Measurements from ENCODE around the gene NAP1L4. TPM values are rescaled to one million over a fixed set of nuclear protein-coding genes. Genes with fewer than 3 reads are reported as not detected.

Gene NAP1L4
- total RNA-seq, 2 experiments from 2014 or later, result 262 to 285 TPM

DNA sequence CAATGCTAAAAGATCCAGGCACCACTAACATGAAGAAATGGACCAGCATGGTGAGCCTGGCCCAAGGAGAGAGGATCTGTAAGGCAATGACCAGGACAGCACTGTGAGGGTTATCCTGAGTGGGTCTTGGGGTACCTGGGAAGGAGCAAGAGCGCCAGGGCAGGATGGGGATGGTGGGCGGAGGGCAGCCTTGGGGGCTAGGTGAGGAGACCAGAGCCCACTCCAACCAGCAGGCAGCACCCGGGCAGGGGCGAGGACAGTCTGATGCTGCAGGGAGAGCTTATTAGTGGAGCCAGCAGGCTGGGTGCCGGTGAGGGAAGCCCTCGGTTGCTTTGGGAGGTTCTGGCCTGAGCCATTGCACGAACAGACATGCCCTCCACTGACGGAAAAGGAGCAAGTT, 10.7 kb upstream of the NAP1L4 start:
- DNase-seq (peak in 1 of 14 experiments; percentile 6), ATAC-seq (ENCODE audit: poor library complexity) (no peak)
- peaks cover 69% of the 10 kb centered on the region for H3K36me3 ChIP-seq (ENCODE audit: insufficient read depth, low read length)
- no peak overlapping the region for H3K27ac ChIP-seq (ENCODE audit: low read depth in 1 of 2, low read length in 2 of 2)
- TF ChIP-seq, protein P1, sequence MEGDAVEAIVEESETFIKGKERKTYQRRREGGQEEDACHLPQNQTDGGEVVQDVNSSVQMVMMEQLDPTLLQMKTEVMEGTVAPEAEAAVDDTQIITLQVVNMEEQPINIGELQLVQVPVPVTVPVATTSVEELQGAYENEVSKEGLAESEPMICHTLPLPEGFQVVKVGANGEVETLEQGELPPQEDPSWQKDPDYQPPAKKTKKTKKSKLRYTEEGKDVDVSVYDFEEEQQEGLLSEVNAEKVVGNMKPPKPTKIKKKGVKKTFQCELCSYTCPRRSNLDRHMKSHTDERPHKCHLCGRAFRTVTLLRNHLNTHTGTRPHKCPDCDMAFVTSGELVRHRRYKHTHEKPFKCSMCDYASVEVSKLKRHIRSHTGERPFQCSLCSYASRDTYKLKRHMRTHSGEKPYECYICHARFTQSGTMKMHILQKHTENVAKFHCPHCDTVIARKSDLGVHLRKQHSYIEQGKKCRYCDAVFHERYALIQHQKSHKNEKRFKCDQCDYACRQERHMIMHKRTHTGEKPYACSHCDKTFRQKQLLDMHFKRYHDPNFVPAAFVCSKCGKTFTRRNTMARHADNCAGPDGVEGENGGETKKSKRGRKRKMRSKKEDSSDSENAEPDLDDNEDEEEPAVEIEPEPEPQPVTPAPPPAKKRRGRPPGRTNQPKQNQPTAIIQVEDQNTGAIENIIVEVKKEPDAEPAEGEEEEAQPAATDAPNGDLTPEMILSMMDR (IDR thresholded peaks at IDR 0.05), result no peak
- Mint-ChIP-seq H3K9me3 (no peaks in the 10 kb centered on the region), H3K27me3 (no peaks in the 10 kb centered on the region), H3K27ac (no peak overlapping the region), H3K4me3 (no peak overlapping the region), H3K36me3 (ENCODE audit: low read depth) (peaks cover 61% of the 10 kb centered on the region), H3K4me1 (ENCODE audit: low read depth) (no peaks in the 10 kb centered on the region)
- H3K27me3 ChIP-seq (ENCODE audit: control insufficient read depth in 1 of 2, insufficient read depth in 2 of 2, low read length in 2 of 2), result no peaks in the 10 kb centered on the region
- H3K9me3 ChIP-seq (ENCODE audit: control insufficient read depth in 1 of 2, insufficient read depth in 1 of 2, low read length in 2 of 2), result no peaks in the 10 kb centered on the region
- ChIA-PET CTCF (no interaction called here), POLR2A (interaction anchor here (1.1 to 1.2 kb wide), 2 partner anchors 12 to 13 kb away, joined by 3 to 6 read pairs; no protein-coding TSS in a partner anchor)
- H3K4me1 ChIP-seq (ENCODE audit: insufficient read depth, low read length), result no peaks in the 10 kb centered on the region
- no peak overlapping the region for H3K4me3 ChIP-seq (ENCODE audit: low read length)
- intact Hi-C loops (cut with DNase I, micrococcal nuclease), result no loop called here

DNA sequence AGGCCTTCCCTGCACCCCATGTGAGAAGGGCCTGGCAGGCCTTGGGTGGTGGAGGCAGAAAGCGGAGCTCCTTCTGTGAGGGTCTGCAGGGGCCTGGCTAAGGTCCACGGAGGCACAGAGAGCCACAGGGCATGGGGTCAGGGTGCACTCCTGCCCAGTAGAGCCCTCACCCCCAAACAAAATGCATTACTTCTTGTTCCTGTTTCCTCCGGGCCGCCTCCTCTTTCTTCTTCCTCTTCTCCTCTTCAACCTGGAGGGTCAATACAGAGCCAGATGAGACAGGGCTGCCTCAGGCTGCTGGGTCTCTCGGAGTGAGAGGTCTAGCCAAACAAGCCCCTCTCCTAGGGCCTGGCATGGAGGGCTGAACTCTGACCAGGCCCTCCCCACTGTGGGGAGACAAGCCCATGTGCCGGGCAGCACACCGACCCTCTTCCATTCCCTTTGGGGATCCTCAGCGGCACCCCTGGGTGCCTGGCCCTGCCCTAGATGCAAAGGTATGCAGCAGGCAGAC, 10.3 kb upstream of the NAP1L4 start:
- Mint-ChIP-seq H3K27ac (no peak overlapping the region), H3K4me3 (no peak overlapping the region), H3K9me3 (no peaks in the 10 kb centered on the region), H3K4me1 (ENCODE audit: low read depth) (no peaks in the 10 kb centered on the region), H3K27me3 (no peaks in the 10 kb centered on the region), H3K36me3 (ENCODE audit: low read depth) (peaks cover 57% of the 10 kb centered on the region)
- no peaks in the 10 kb centered on the region for H3K4me1 ChIP-seq (ENCODE audit: insufficient read depth, low read length)
- ChIA-PET CTCF (no interaction called here), POLR2A (interaction anchor here (0.6 kb wide), 1 partner anchor 10 kb away, joined by 4 read pairs; the partner anchor contains the start of gene NAP1L4)
- H3K27me3 ChIP-seq (ENCODE audit: control insufficient read depth in 1 of 2, insufficient read depth in 2 of 2, low read length in 2 of 2), result no peaks in the 10 kb centered on the region
- ATAC-seq (ENCODE audit: poor library complexity) (no peak), DNase-seq (no peak)
- H3K36me3 ChIP-seq (ENCODE audit: insufficient read depth, low read length), result peaks cover 64% of the 10 kb centered on the region
- TF ChIP-seq, protein P1 (IDR thresholded peaks at IDR 0.05), result no peak
- intact Hi-C loops (cut with DNase I, micrococcal nuclease), result no loop called here
- no peak overlapping the region for H3K4me3 ChIP-seq (ENCODE audit: low read length)
- H3K9me3 ChIP-seq (ENCODE audit: control insufficient read depth in 1 of 2, insufficient read depth in 1 of 2, low read length in 2 of 2), result no peaks in the 10 kb centered on the region
- no peak overlapping the region for H3K27ac ChIP-seq (ENCODE audit: low read depth in 1 of 2, low read length in 2 of 2)

DNA sequence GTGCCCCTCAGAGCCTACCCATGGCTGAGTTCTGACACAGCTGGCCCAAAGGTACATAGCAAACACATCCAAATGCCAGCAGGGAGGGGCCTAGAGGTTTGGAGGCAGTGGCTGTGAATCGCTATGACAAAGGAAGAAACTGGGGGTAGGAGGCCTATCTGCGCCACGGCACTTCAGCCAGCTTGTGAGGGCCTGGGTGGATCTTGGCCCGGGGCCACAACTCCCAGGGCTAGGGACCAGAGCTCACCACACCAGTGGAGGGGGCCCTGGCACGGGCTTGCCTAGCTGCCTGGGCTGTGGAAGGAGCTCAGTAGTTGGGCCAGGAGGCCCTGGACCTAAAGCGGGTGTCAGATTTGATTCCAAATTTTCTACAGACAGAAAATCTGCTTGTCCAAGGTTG, 9.4 kb upstream of the NAP1L4 start:
- Histone ChIP-seq H3K4me1 (ENCODE audit: insufficient read depth, low read length) (no peaks in the 10 kb centered on the region), H3K9me3 (ENCODE audit: control insufficient read depth in 1 of 2, insufficient read depth in 1 of 2, low read length in 2 of 2) (no peaks in the 10 kb centered on the region), H3K27ac (ENCODE audit: low read depth in 1 of 2, low read length in 2 of 2) (no peak overlapping the region), H3K27me3 (ENCODE audit: control insufficient read depth in 1 of 2, insufficient read depth in 2 of 2, low read length in 2 of 2) (no peaks in the 10 kb centered on the region), H3K4me3 (ENCODE audit: low read length) (no peak overlapping the region), H3K36me3 (ENCODE audit: insufficient read depth, low read length) (peaks cover 62% of the 10 kb centered on the region)
- ATAC-seq (ENCODE audit: poor library complexity) (no peak), DNase-seq (no peak)
- Mint-ChIP-seq H3K27me3 (no peaks in the 10 kb centered on the region), H3K27ac (peak overlapping the region; percentile 56), H3K4me3 (no peak overlapping the region), H3K4me1 (ENCODE audit: low read depth) (no peaks in the 10 kb centered on the region), H3K36me3 (ENCODE audit: low read depth) (peaks cover 57% of the 10 kb centered on the region), H3K9me3 (no peaks in the 10 kb centered on the region)
- ChIA-PET CTCF (interaction anchor here (1.7 kb wide), 1 partner anchor 12 kb away, joined by 3 read pairs; no protein-coding TSS in a partner anchor), POLR2A (interaction anchor here (0.6 kb wide), 1 partner anchor 9 kb away, joined by 4 read pairs; the partner anchor contains the start of gene NAP1L4)
- intact Hi-C loops (cut with DNase I, micrococcal nuclease), result no loop called here
- TF ChIP-seq, protein P1 (IDR thresholded peaks at IDR 0.05), result no peak
